Neural cell (in vitro differentiated cells): ENCODE results near the gene C1S. TPM values are rescaled to one million over a fixed set of nuclear protein-coding genes. Genes with fewer than 3 reads are reported as not detected.

Source experiments
- H2AFZ ChIP-seq: fragments of 200-600, 300-800 bp; sonication (generic), shearing (Covaris generic); 2 replicates; pipeline ENCODE4 v1.6.0; 2014; ENCODE audit warnings: low read depth, mild to moderate bottlenecking, antibody characterized with exemption, low read length, moderate library complexity
- H3F3A ChIP-seq: fragments of 200-600 bp; shearing (Covaris generic); 2 replicates; pipeline ENCODE4 v1.6.1; 2016; ENCODE audit warnings: mild to moderate bottlenecking, moderate library complexity, mixed read lengths, antibody characterized with exemption, low read length; ENCODE audit not compliant: insufficient read depth, poor library complexity, severe bottlenecking
- H3K27ac ChIP-seq: fragments of 200-600, 300-800 bp; sonication (generic), shearing (Covaris generic); 2 replicates; pipeline ENCODE4 v1.5.1; 2014; ENCODE audit warnings: mild to moderate bottlenecking, low read length, moderate library complexity
- H3K27me3 ChIP-seq: fragments of 300-800, 200-600 bp; sonication (generic), shearing (Covaris generic); 2 replicates; pipeline ENCODE4 v1.6.0; 2014; ENCODE audit warnings: mild to moderate bottlenecking, low read depth, low read length, moderate library complexity; ENCODE audit not compliant: insufficient read depth
- H3K36me3 ChIP-seq: fragments of 300-800, 200-600 bp; sonication (generic), shearing (Covaris generic); 2 replicates; pipeline ENCODE4 v1.5.1; 2014; ENCODE audit warnings: mild to moderate bottlenecking, antibody characterized with exemption, low read length, moderate library complexity; ENCODE audit not compliant: insufficient read depth
- H3K4me2 ChIP-seq: fragments of 300-800, 200-600 bp; sonication (generic), shearing (Covaris generic); 2 replicates; pipeline ENCODE4 v1.6.0; 2014; ENCODE audit warnings: mild to moderate bottlenecking, low read length
- H3K4me3 ChIP-seq: fragments of 300-800, 200-600 bp; sonication (generic), shearing (Covaris generic); 2 replicates; pipeline ENCODE4 v1.5.1; 2014; ENCODE audit warnings: mild to moderate bottlenecking, low read length, moderate library complexity
- H3K79me2 ChIP-seq: fragments of 200-600 bp; shearing (Covaris generic); replicated peaks from 2 replicates; pipeline ENCODE4 v1.6.0; 2014; ENCODE audit warnings: mild to moderate bottlenecking, low read length, moderate library complexity; ENCODE audit not compliant: insufficient read depth
- H3K9ac ChIP-seq: fragments of 300-800, 200-600 bp; sonication (generic), shearing (Covaris generic); 2 replicates; pipeline ENCODE4 v1.6.1; 2016; ENCODE audit warnings: mild to moderate bottlenecking, low read length, mixed read lengths
- H3K9me2 ChIP-seq: fragments of 200-600 bp; shearing (Covaris generic); 2 replicates; pipeline ENCODE4 v1.6.1; 2016; ENCODE audit warnings: mild to moderate bottlenecking, low read length, mixed read lengths; ENCODE audit not compliant: insufficient read depth
- H3K9me3 ChIP-seq: fragments of 200-600, 300-800 bp; sonication (generic), shearing (Covaris generic); 2 replicates; pipeline ENCODE4 v1.6.1; 2016; ENCODE audit warnings: mild to moderate bottlenecking, mixed run types, low read length, moderate library complexity, mixed read lengths
- H4K20me1 ChIP-seq: fragments of 200-600 bp; shearing (Covaris generic); 2 replicates; pipeline ENCODE4 v1.6.1; 2016; ENCODE audit warnings: mild to moderate bottlenecking, mixed run types; ENCODE audit not compliant: insufficient read depth
- EP300 ChIP-seq: fragments of 450-650 bp; conservative IDR thresholded peaks from 2 replicates; pipeline ENCODE4 v1.6.1; 2014; ENCODE audit warnings: antibody characterized with exemption, mild to moderate bottlenecking, moderate library complexity; ENCODE audit not compliant: poor library complexity, severe bottlenecking
- EZH2 ChIP-seq: fragments of 200-600, 300-800 bp; shearing (Covaris generic), sonication (generic); IDR thresholded peaks from 2 replicates; pipeline ENCODE4 v1.6.1; 2014; ENCODE audit warnings: antibody characterized with exemption, low read length, borderline replicate concordance, mild to moderate bottlenecking; ENCODE audit not compliant: insufficient read depth, poor library complexity, severe bottlenecking
- MXI1 ChIP-seq: fragments of 450-650 bp; conservative IDR thresholded peaks from 2 replicates; pipeline ENCODE4 v1.6.1; 2014; ENCODE audit warnings: antibody characterized with exemption, mild to moderate bottlenecking; ENCODE audit not compliant: poor library complexity, severe bottlenecking
- POLR2AphosphoS5 ChIP-seq: IDR thresholded peaks from 2 replicates; pipeline ENCODE4 v1.6.1; 2012
- RAD21 ChIP-seq: fragments of 450-650 bp; conservative IDR thresholded peaks from 2 replicates; pipeline ENCODE4 v1.6.1; 2014; ENCODE audit warnings: antibody characterized with exemption, mild to moderate bottlenecking, moderate library complexity
- REST ChIP-seq: IDR thresholded peaks from 2 replicates; pipeline ENCODE4 v1.6.1; 2012; ENCODE audit warnings: borderline replicate concordance
- SMC3 ChIP-seq: fragments of 450-650 bp; conservative IDR thresholded peaks from 2 replicates; pipeline ENCODE4 v1.6.1; 2014; ENCODE audit warnings: antibody characterized with exemption, mild to moderate bottlenecking, moderate library complexity; ENCODE audit not compliant: poor library complexity
- TAF1 ChIP-seq: IDR thresholded peaks from 2 replicates; pipeline ENCODE4 v1.6.1; 2012; ENCODE audit warnings: low read depth
- polyA plus RNA-seq: library from polyadenylated mRNA; depleted of rRNA; stranded (reverse); fragments of >200 nt; gene quantifications from 2 replicates; pipeline ENCODE4 v1.2.3, GENCODE V29; 2014
- TF ChIP-seq, protein P1 (sequence below): fragments of 450-650 bp; IDR thresholded peaks from 2 replicates; pipeline ENCODE4 v1.5.1; 2014; ENCODE audit warnings: antibody characterized with exemption, mild to moderate bottlenecking, moderate library complexity; ENCODE audit not compliant: poor library complexity, severe bottlenecking

The C1S gene
- polyA plus RNA-seq, 1 donor from 2014 or later: 4.9 TPM

- no peaks in the 10 kb centered on the region for H3K9me2 ChIP-seq
- no peak overlapping the region for H3K4me2 ChIP-seq
- no peaks in the 10 kb centered on the region for H3K36me3 ChIP-seq
- no peaks in the 10 kb centered on the region for H3K27me3 ChIP-seq
- no peaks in the 10 kb centered on the region for H3F3A ChIP-seq
- H2AFZ ChIP-seq: no peak overlapping the region
- H3K9ac ChIP-seq: no peak overlapping the region
- no peaks in the 10 kb centered on the region for H4K20me1 ChIP-seq
- H3K9me3 ChIP-seq: no peaks in the 10 kb centered on the region
- H3K4me3 ChIP-seq: no peak overlapping the region
- no peak overlapping the region for H3K27ac ChIP-seq
- H3K79me2 ChIP-seq: no peaks in the 10 kb centered on the region
- TF ChIP-seq MXI1 (no peak), REST (no peak), TAF1 (no peak), SMC3 (no peak), EZH2 (no peak), POLR2AphosphoS5 (no peak), EP300 (no peak), RAD21 (no peak)
- TF ChIP-seq, protein P1, sequence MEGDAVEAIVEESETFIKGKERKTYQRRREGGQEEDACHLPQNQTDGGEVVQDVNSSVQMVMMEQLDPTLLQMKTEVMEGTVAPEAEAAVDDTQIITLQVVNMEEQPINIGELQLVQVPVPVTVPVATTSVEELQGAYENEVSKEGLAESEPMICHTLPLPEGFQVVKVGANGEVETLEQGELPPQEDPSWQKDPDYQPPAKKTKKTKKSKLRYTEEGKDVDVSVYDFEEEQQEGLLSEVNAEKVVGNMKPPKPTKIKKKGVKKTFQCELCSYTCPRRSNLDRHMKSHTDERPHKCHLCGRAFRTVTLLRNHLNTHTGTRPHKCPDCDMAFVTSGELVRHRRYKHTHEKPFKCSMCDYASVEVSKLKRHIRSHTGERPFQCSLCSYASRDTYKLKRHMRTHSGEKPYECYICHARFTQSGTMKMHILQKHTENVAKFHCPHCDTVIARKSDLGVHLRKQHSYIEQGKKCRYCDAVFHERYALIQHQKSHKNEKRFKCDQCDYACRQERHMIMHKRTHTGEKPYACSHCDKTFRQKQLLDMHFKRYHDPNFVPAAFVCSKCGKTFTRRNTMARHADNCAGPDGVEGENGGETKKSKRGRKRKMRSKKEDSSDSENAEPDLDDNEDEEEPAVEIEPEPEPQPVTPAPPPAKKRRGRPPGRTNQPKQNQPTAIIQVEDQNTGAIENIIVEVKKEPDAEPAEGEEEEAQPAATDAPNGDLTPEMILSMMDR: no peak
These were observed 12.0 kb downstream of the C1S start for GRCh38 chr12:7072554-7072953.

DNA sequence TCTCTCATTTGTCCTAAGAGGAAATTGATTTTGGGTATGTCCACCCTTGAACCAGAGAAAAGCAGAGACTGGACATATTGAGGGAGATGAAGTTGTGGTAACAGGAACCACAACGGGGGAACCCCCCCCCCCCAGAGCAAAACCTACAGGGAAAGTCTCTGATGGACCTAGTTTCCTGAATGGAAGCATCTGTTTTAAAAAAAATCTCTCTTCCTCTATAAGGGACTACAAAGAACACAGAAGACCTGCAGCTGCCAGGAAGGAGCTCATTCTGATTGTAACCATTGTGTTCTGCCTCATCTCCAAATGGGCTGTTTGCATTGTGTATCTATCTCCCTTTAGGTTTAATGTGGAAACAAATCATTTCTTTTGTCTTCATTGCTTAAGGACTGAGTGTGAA lies 13.4 kb downstream of the C1S start:
- Histone ChIP-seq H3K36me3 (no peaks in the 10 kb centered on the region), H3K27ac (no peak overlapping the region), H3F3A (no peaks in the 10 kb centered on the region), H3K4me3 (no peak overlapping the region), H3K9me3 (no peaks in the 10 kb centered on the region), H4K20me1 (no peaks in the 10 kb centered on the region), H3K4me2 (no peak overlapping the region), H2AFZ (no peak overlapping the region), H3K27me3 (no peaks in the 10 kb centered on the region), H3K79me2 (no peaks in the 10 kb centered on the region), H3K9me2 (no peaks in the 10 kb centered on the region), H3K9ac (no peak overlapping the region)
- TF ChIP-seq, protein P1: no peak
- no peak for TF ChIP-seq EZH2
- TF ChIP-seq SMC3: no peak
- TF ChIP-seq REST: no peak
- no peak for TF ChIP-seq TAF1
- no peak for TF ChIP-seq MXI1
- no peak for TF ChIP-seq RAD21
- TF ChIP-seq EP300: no peak
- no peak for TF ChIP-seq POLR2AphosphoS5
